RWPE2 (cell line): ENCODE data around the gene MYO1D.

Source experiments
- ATAC-seq: fragments of 200-7000 bp; cut with Tn5 transposase; 3 replicates; pipeline ENCODE4 v1.9.1; 2021; ENCODE audit warnings: low read depth
- DNase-seq: peaks from one replicate; pipeline ENCODE4 v3.0.0-alpha.2; 2020; ENCODE audit warnings: low spot score
- H3K27ac ChIP-seq: fragments of 450-650 bp; 2 replicates; pipeline ENCODE4 v1.5.1; 2017; ENCODE audit warnings: mild to moderate bottlenecking; ENCODE audit not compliant: poor library complexity, severe bottlenecking
- H3K27me3 ChIP-seq: fragments of 250-450 bp; sonication (Bioruptor Pico); 2 replicates; pipeline ENCODE4 v1.5.1; 2021; ENCODE audit warnings: mild to moderate bottlenecking, moderate library complexity; ENCODE audit not compliant: insufficient read depth, poor library complexity, severe bottlenecking
- H3K36me3 ChIP-seq: fragments of 250-450 bp; sonication (Bioruptor Pico); 2 replicates; pipeline ENCODE4 v1.5.1; 2020; ENCODE audit warnings: low read depth, mild to moderate bottlenecking, moderate library complexity
- H3K4me1 ChIP-seq: fragments of 250-450 bp; sonication (Bioruptor Pico); 2 replicates; pipeline ENCODE4 v1.5.1; 2021; ENCODE audit warnings: mild to moderate bottlenecking, moderate library complexity; ENCODE audit not compliant: insufficient read depth, poor library complexity, severe bottlenecking
- H3K4me3 ChIP-seq: fragments of 250-450 bp; sonication (Bioruptor Pico); 2 replicates; pipeline ENCODE4 v1.5.1; 2021; ENCODE audit warnings: mild to moderate bottlenecking, moderate library complexity; ENCODE audit not compliant: severe bottlenecking
- H3K9me3 ChIP-seq: fragments of 250-450 bp; sonication (Bioruptor Pico); 2 replicates; pipeline ENCODE4 v1.5.1; 2021; ENCODE audit warnings: mild to moderate bottlenecking, moderate library complexity; ENCODE audit not compliant: severe bottlenecking
- TF ChIP-seq, protein P1 (sequence below): fragments of 450-650 bp; IDR thresholded peaks from one replicate; pipeline ENCODE4 v1.5.1; 2017; ENCODE audit warnings: mild to moderate bottlenecking, moderate library complexity; ENCODE audit not compliant: poor library complexity, severe bottlenecking

The MYO1D gene

DNA sequence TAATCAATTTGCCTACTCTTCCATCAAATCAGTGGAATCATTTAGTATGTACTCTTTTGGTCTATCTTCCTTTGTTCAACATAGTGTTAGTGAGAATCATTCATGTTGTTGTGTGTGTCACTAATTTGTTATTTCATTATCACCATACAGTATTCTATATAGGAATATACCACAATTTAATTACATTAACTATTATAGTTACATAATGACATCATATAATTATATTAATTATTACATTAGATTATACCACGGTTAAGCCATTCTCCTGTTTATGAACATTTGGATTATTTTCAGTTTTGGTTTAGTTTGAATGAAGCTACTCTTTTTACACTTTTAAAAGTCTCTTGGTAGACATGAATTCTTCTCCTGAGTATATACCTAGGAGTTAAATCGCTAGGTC lies 40.4 kb downstream of the MYO1D start:
- ATAC-seq (no peak), DNase-seq (no peak)
- no peak overlapping the region for H3K27ac ChIP-seq
- H3K4me3 ChIP-seq: no peak overlapping the region
- no peaks in the 10 kb centered on the region for H3K27me3 ChIP-seq
- H3K9me3 ChIP-seq: no peaks in the 10 kb centered on the region
- no peaks in the 10 kb centered on the region for H3K4me1 ChIP-seq
- TF ChIP-seq, protein P1, sequence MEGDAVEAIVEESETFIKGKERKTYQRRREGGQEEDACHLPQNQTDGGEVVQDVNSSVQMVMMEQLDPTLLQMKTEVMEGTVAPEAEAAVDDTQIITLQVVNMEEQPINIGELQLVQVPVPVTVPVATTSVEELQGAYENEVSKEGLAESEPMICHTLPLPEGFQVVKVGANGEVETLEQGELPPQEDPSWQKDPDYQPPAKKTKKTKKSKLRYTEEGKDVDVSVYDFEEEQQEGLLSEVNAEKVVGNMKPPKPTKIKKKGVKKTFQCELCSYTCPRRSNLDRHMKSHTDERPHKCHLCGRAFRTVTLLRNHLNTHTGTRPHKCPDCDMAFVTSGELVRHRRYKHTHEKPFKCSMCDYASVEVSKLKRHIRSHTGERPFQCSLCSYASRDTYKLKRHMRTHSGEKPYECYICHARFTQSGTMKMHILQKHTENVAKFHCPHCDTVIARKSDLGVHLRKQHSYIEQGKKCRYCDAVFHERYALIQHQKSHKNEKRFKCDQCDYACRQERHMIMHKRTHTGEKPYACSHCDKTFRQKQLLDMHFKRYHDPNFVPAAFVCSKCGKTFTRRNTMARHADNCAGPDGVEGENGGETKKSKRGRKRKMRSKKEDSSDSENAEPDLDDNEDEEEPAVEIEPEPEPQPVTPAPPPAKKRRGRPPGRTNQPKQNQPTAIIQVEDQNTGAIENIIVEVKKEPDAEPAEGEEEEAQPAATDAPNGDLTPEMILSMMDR: no peak
- no peaks in the 10 kb centered on the region for H3K36me3 ChIP-seq

DNA sequence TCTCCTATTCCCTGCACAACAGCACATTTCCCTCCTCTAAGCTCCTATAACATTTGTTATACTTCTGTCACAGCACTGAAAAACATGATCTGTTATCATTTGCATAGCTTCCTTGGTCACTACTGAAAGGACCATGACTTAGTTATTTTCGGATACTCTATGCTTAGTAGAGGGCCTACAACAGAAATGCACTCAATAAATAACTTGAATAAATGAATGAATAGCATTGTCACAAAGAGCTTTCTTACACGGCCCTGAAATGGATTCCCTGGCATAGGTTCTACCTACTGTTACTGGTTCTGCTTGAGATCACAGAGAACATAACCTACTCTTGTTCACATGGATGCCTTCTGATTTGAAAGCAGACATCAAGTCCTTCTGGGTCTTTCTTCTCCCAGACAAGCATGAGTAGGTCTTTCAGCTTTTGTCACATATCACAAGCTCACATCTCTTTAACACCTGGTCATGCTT lies 41.6 kb downstream of the MYO1D start:
- no peak for ATAC-seq
- TF ChIP-seq, protein P1: no peak
- H3K9me3 ChIP-seq: no peaks in the 10 kb centered on the region
- no peak overlapping the region for H3K4me3 ChIP-seq
- no peak overlapping the region for H3K27ac ChIP-seq
- DNase-seq: no peak
- no peaks in the 10 kb centered on the region for H3K4me1 ChIP-seq
- no peaks in the 10 kb centered on the region for H3K36me3 ChIP-seq
- no peaks in the 10 kb centered on the region for H3K27me3 ChIP-seq

- Histone ChIP-seq H3K4me1 (peaks cover 1% of the 10 kb centered on the region), H3K27ac (no peak overlapping the region), H3K9me3 (no peaks in the 10 kb centered on the region), H3K36me3 (no peaks in the 10 kb centered on the region), H3K27me3 (no peaks in the 10 kb centered on the region), H3K4me3 (no peak overlapping the region)
- DNase-seq (no peak), ATAC-seq (no peak)
- TF ChIP-seq, protein P1: no peak
Measured at GRCh38 chr17:32834104-32834503, 42.8 kb downstream of the MYO1D start.

DNA sequence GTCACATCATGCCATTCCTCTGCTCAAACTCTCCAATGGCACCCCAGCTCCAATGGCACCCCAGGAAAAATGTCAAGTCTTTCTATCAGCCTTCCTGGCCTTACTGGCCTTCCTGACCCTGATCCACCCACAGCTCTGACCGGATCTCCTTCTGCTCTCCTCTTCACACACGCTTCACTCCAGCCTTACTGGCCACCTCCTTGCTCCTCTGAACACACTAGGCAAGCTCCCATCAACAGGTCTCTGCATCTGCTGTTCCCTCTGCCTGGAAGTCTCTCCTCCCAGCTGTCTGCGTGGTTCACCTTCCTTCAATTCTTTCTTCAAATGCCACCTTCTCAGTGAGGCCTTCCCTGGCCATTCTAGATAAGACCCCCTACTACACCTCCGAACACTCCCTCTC lies 43.4 kb downstream of the MYO1D start:
- TF ChIP-seq, protein P1: no peak
- Histone ChIP-seq H3K4me1 (peaks cover 7% of the 10 kb centered on the region), H3K36me3 (no peaks in the 10 kb centered on the region), H3K4me3 (no peak overlapping the region), H3K27ac (no peak overlapping the region), H3K9me3 (no peaks in the 10 kb centered on the region), H3K27me3 (no peaks in the 10 kb centered on the region)
- no peak for DNase-seq
- no peak for ATAC-seq

DNA sequence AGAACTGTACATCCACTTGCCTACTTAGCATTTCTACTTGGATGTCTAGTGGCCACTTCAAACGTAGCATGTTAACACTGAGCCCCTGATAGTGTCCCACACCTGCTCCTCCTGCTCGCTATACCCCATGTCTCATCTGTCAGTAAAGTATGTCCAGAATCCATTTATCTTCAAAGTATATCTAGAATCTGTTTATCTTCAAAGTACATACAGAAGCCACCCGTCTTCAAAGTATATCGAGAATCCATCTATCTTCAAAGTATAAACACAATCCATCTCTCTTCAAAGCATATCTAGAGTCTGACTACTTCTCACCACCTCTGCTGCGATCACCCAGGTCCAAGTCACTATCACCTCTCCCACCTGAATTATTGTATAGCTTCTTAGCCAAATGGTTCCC lies 43.8 kb downstream of the MYO1D start:
- no peak for DNase-seq
- no peak for ATAC-seq
- H3K4me1 ChIP-seq: peaks cover 9% of the 10 kb centered on the region
- no peaks in the 10 kb centered on the region for H3K9me3 ChIP-seq
- H3K27ac ChIP-seq: no peak overlapping the region
- TF ChIP-seq, protein P1: no peak
- no peaks in the 10 kb centered on the region for H3K36me3 ChIP-seq
- no peaks in the 10 kb centered on the region for H3K27me3 ChIP-seq
- no peak overlapping the region for H3K4me3 ChIP-seq
